ENCODE results near the gene RASGRP4. TPM values are rescaled to one million over a fixed set of nuclear protein-coding genes. Genes with fewer than 3 reads are reported as not detected.

Gene RASGRP4
- total RNA-seq, 2 donors from 2014 or later = 0.09 TPM; not detected in 1

- Mint-ChIP-seq H3K4me3 (no peak overlapping the region), H3K36me3 (ENCODE audit: low read depth) (no peaks in the 10 kb centered on the region), H3K4me1 (peaks cover 3% of the 10 kb centered on the region), H3K9me3 (no peaks in the 10 kb centered on the region), H3K27me3 (ENCODE audit: insufficient read depth) (no peaks in the 10 kb centered on the region), H3K27ac (no peak overlapping the region)
- H3K27ac ChIP-seq (ENCODE audit: low read depth, low read length) = no peak overlapping the region
- DNase-seq = no peak
- no peaks in the 10 kb centered on the region for H3K9me3 ChIP-seq (ENCODE audit: control insufficient read depth, low read length)
- no peaks in the 10 kb centered on the region for H3K4me1 ChIP-seq (ENCODE audit: control insufficient read depth, insufficient read depth, low read length)
- no peaks in the 10 kb centered on the region for H3K27me3 ChIP-seq (ENCODE audit: control insufficient read depth, insufficient read depth, low read length, poor library complexity, severe bottlenecking)
- no peak overlapping the region for H3K9ac ChIP-seq (ENCODE audit: extremely low read depth, low read length, poor library complexity, severe bottlenecking)
- no peaks in the 10 kb centered on the region for H3K36me3 ChIP-seq (ENCODE audit: control insufficient read depth, insufficient read depth, low read length)
- TF ChIP-seq CTCF (conservative IDR thresholded peaks at IDR 0.05) = no peak
- H3K4me3 ChIP-seq (ENCODE audit: low read length) = no peak overlapping the region
- WGBS, 2 experiments (ENCODE audit: insufficient coverage in 1 of 2, insufficient read length in 1 of 2) = 88 to 93% methylated on average over 6 to 15 of the region's 15 CpGs
Observed at GRCh38 chr19:38443458-38443999, 17.5 kb upstream of the RASGRP4 start.

GRCh38 chr19:38442736-38443135 lies 16.7 kb upstream of the RASGRP4 start:
- no peak overlapping the region for H3K4me3 Mint-ChIP-seq
- Histone ChIP-seq H3K27me3 (ENCODE audit: control insufficient read depth, insufficient read depth, low read length, poor library complexity, severe bottlenecking) (no peaks in the 10 kb centered on the region), H3K9ac (ENCODE audit: extremely low read depth, low read length, poor library complexity, severe bottlenecking) (no peak overlapping the region), H3K4me3 (ENCODE audit: low read length) (no peak overlapping the region), H3K9me3 (ENCODE audit: control insufficient read depth, low read length) (no peaks in the 10 kb centered on the region), H3K36me3 (ENCODE audit: control insufficient read depth, insufficient read depth, low read length) (no peaks in the 10 kb centered on the region), H3K4me1 (ENCODE audit: control insufficient read depth, insufficient read depth, low read length) (no peaks in the 10 kb centered on the region), H3K27ac (ENCODE audit: low read depth, low read length) (no peak overlapping the region)
- peaks cover 3% of the 10 kb centered on the region for H3K4me1 Mint-ChIP-seq
- H3K27ac Mint-ChIP-seq = no peak overlapping the region
- no peaks in the 10 kb centered on the region for H3K9me3 Mint-ChIP-seq
- DNase-seq = no peak
- H3K27me3 Mint-ChIP-seq (ENCODE audit: insufficient read depth) = no peaks in the 10 kb centered on the region
- WGBS, 2 experiments (ENCODE audit: insufficient coverage in 1 of 2, insufficient read length in 1 of 2) = 87 to 100% methylated on average over 2 to 9 of the region's 9 CpGs
- H3K36me3 Mint-ChIP-seq (ENCODE audit: low read depth) = no peaks in the 10 kb centered on the region
- TF ChIP-seq CTCF (conservative IDR thresholded peaks at IDR 0.05) = no peak

- Mint-ChIP-seq H3K27ac (peak overlapping the region; percentile 9), H3K27me3 (ENCODE audit: insufficient read depth) (no peaks in the 10 kb centered on the region), H3K9me3 (no peaks in the 10 kb centered on the region), H3K4me3 (no peak overlapping the region), H3K4me1 (peaks cover 3% of the 10 kb centered on the region), H3K36me3 (ENCODE audit: low read depth) (no peaks in the 10 kb centered on the region)
- peak; percentile 80 for DNase-seq
- H3K9me3 ChIP-seq (ENCODE audit: control insufficient read depth, low read length) = no peaks in the 10 kb centered on the region
- H3K27me3 ChIP-seq (ENCODE audit: control insufficient read depth, insufficient read depth, low read length, poor library complexity, severe bottlenecking) = no peaks in the 10 kb centered on the region
- H3K9ac ChIP-seq (ENCODE audit: extremely low read depth, low read length, poor library complexity, severe bottlenecking) = no peak overlapping the region
- H3K27ac ChIP-seq (ENCODE audit: low read depth, low read length) = no peak overlapping the region
- no peaks in the 10 kb centered on the region for H3K36me3 ChIP-seq (ENCODE audit: control insufficient read depth, insufficient read depth, low read length)
- 28 to 55% methylated on average over 3 to 7 of the region's 7 CpGs for WGBS, 2 experiments (ENCODE audit: insufficient coverage in 1 of 2, insufficient read length in 1 of 2)
- TF ChIP-seq CTCF (conservative IDR thresholded peaks at IDR 0.05) = peak; percentile 74
- H3K4me1 ChIP-seq (ENCODE audit: control insufficient read depth, insufficient read depth, low read length) = no peaks in the 10 kb centered on the region
- no peak overlapping the region for H3K4me3 ChIP-seq (ENCODE audit: low read length)
Observed at GRCh38 chr19:38441657-38442348, 15.8 kb upstream of the RASGRP4 start.
